Activated CD4-positive, alpha-beta T cell treated with anti-CD3 and anti-CD28 coated beads for 48 hours (primary cell): Measurements from ENCODE around the gene HOXC9.
"Not testable (repeated sequence)": the region's sequence is repeated elsewhere in the genome, so short reads cannot be mapped to it uniquely, and the experiment has no call there.

Source experiments
- DNase-seq: peaks from one replicate; pipeline ENCODE4 v3.0.0-alpha.2; 2020

HOXC9 gene

GRCh38 chr12:54030889-54031471 is 31.0 kb downstream of the HOXC9 start:
- DNase-seq: no peak

GRCh38 chr12:54031480-54031879 is 31.5 kb downstream of the HOXC9 start:
- no peak for DNase-seq

- DNase-seq: no peak
Observed at GRCh38 chr12:54032086-54032619, 32.2 kb downstream of the HOXC9 start.

GRCh38 chr12:54032627-54033100 is 32.7 kb downstream of the HOXC9 start, which contains the start of gene HOXC5:
HOXC5 (plus strand) TSS chr12:54033050; CDS start chr12:54033123, 73 bp downstream.
- DNase-seq: peak; percentile 77

- DNase-seq: no peak
Observed at GRCh38 chr12:54033106-54033979, 33.4 kb downstream of the HOXC9 start.

GRCh38 chr12:54033980-54034784 is 34.2 kb downstream of the HOXC9 start:
- no peak for DNase-seq

- DNase-seq: no peak
Observed at GRCh38 chr12:54034785-54035310, 34.9 kb downstream of the HOXC9 start.

GRCh38 chr12:54035568-54036264 is 35.8 kb downstream of the HOXC9 start:
- no peak for DNase-seq

- no peak for DNase-seq
Observed at GRCh38 chr12:54036620-54037359, 36.8 kb downstream of the HOXC9 start.

GRCh38 chr12:54037360-54038283 is 37.7 kb downstream of the HOXC9 start:
- no peak for DNase-seq

- DNase-seq: no peak
Observed at GRCh38 chr12:54038284-54038870, 38.4 kb downstream of the HOXC9 start.

- DNase-seq: no peak
Observed at GRCh38 chr12:54038871-54039414, 39.0 kb downstream of the HOXC9 start.

GRCh38 chr12:54039417-54040147 is 39.6 kb downstream of the HOXC9 start:
- no peak for DNase-seq

GRCh38 chr12:54040148-54040494 is 40.2 kb downstream of the HOXC9 start:
- no peak for DNase-seq

- no peak for DNase-seq
Observed at GRCh38 chr12:54040648-54041047, 40.7 kb downstream of the HOXC9 start.

GRCh38 chr12:54041097-54041690 is 41.2 kb downstream of the HOXC9 start:
- DNase-seq: no peak

GRCh38 chr12:54042033-54042432 is 42.1 kb downstream of the HOXC9 start:
- not testable (repeated sequence) for DNase-seq
